Stimulated activated CD8-positive, alpha-beta memory T cell treated with anti-CD3 and anti-CD28 coated beads, Interleukin-4, amount 100 ng/mL, for 24 hours (primary cell): ENCODE data around the gene GIPC1.
"Not testable (repeated sequence)": the region's sequence is repeated elsewhere in the genome, so short reads cannot be mapped to it uniquely, and the experiment has no call there.

Source experiments
- DNase-seq: peaks from one replicate; pipeline ENCODE4 v3.0.0-alpha.2; 2020; ENCODE audit warnings: low read depth

The GIPC1 gene

DNA sequence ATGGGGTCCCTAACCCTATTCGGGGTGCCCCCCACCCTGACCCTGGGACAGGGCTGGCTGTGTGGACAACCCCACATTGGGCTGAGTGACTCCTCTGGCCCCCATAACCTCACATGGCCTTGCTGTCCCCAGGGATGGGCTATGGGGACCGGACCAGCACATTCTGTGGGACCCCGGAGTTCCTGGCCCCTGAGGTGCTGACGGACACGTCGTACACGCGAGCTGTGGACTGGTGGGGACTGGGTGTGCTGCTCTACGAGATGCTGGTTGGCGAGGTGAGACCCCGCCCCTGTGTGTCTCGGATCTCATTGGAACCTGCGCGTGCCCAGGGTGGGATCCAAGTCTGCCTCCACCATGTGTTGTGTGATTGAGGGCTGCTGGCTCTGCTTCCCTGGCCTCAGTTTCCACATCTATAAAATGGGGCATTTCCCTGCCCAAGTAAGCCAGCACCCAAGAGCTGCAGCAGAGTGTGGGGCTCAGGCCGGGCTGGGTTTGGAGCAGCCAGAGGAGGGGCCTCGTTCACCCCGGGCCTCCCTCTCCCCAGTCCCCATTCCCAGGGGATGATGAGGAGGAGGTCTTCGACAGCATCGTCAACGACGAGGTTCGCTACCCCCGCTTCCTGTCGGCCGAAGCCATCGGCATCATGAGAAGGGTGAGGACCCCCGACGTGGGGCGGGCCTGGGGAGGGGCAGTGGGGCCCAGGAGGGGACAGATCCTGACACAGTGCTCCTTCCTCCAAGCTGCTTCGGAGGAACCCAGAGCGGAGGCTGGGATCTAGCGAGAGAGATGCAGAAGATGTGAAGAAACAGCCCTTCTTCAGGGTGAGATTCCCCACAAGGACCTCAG, 25.7 kb downstream of the GIPC1 start:
- DNase-seq = no peak

GRCh38 chr19:14467816-14468215, 28.1 kb downstream of the GIPC1 start:
- DNase-seq = no peak

DNA sequence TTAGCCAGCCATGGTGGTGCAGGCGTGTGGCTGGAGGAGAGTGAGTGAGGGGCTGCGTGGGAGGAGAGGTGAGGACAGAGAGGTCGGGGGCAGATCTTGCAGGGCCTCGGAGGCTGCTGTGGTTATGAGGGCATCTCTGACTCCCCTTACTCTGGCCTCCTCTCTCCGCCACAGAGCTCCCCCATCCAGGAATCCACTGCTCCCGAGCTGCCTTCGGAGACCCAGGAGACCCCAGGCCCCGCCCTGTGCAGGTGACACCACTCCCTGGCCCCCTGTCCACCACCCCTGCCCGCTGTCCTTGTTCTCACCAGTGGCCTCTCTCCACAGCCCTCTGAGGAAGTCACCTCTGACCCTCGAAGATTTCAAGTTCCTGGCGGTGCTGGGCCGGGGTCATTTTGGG, 28.5 kb downstream of the GIPC1 start:
- DNase-seq = no peak

DNA sequence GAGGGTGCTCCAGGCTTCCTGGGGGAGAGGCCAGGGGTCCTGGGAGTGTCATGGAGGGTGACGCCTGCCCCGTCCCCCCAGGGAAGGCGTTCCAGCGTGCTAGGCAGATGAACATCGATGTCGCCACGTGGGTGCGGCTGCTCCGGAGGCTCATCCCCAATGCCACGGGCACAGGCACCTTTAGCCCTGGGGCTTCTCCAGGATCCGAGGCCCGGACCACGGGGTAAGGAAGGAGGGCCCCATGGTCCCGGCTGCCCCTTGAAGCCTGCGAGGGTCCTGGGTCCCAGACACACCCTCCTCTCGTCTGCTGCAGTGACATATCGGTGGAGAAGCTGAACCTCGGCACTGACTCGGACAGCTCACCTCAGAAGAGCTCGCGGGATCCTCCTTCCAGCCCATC, 32.2 kb downstream of the GIPC1 start:
- DNase-seq = no peak

- DNase-seq = not testable (repeated sequence)
These were observed 33.5 kb downstream of the GIPC1 start for GRCh38 chr19:14462401-14462800.

- no peak for DNase-seq
These were observed 35.0 kb downstream of the GIPC1 start for GRCh38 chr19:14460935-14461334.

DNA sequence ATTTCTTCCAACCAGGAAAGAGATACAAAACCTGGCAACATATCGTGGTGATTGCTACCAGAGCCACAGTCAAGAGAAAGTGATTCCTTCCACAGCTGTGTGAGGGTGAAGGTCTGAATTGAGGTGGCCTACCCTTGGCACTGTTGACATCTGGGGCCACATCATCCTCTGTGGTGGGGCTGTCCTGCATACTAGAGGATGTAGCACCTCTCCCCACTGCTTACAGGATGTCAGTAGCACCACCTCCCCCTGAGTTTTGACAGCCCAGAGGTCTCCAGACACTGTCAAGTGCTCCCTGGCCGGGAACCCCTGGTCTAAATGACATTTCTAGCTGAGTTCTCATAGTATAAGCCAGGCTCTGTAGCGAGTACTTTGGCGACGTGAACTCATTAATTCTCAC, 36.2 kb downstream of the GIPC1 start:
- DNase-seq = no peak

- DNase-seq = not testable (repeated sequence)
These were observed 43.6 kb downstream of the GIPC1 start for GRCh38 chr19:14452303-14452702.

GRCh38 chr19:14450876-14451275, 45.1 kb downstream of the GIPC1 start:
- no peak for DNase-seq

- peak; percentile 67 for DNase-seq
These were observed 45.6 kb downstream of the GIPC1 start for GRCh38 chr19:14450168-14450874.

DNA sequence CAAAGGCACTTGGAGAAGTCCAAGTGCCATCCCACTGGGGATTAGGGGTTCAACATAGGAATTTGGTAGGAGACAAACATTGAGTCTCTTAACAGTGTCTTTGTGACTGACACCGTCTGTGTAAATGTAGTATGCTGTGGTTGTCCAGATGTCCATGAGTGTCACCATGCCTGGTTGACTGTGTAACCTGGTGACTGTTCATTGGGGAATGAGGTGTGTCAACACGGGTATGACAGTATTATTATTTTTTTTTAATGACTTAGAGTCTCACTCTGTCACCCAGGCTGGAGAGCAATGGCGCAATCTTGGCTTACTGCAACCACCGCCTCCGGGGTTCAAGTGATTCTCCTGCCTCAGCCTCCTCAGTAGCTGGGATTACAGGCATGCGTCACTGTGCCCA, 46.6 kb downstream of the GIPC1 start:
- DNase-seq = no peak

DNA sequence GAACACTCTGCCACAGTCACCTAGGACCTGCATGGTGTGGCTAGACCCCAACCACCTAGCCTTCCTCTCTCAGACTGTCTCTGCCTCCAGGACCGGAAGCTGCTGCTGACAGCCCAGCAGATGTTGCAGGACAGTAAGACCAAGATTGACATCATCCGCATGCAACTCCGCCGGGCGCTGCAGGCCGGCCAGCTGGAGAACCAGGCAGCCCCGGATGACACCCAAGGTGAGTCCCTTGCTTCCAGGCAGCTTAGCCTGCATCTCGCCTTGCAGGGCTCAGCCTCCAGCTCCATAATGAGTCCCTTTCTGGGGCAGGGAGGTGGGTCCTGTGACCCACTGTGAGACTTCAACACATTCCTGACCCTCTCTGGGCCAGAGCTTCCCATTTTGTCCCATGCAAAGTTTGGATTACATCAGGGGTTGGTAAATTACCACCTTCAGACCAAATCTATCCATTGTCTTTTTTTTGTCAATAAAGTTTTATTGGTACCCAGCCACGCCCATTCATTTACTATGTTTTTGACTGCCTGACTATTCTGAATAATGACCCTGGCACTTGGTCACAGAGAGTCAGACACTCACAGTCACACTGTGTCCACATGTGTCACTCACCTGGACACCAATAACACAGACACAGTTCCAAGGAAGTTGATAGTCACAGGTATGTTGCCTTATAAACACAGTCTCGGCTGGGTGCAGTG, 49.4 kb downstream of the GIPC1 start:
- DNase-seq = no peak

- no peak for DNase-seq
These were observed 52.2 kb downstream of the GIPC1 start for GRCh38 chr19:14443632-14444216.

DNA sequence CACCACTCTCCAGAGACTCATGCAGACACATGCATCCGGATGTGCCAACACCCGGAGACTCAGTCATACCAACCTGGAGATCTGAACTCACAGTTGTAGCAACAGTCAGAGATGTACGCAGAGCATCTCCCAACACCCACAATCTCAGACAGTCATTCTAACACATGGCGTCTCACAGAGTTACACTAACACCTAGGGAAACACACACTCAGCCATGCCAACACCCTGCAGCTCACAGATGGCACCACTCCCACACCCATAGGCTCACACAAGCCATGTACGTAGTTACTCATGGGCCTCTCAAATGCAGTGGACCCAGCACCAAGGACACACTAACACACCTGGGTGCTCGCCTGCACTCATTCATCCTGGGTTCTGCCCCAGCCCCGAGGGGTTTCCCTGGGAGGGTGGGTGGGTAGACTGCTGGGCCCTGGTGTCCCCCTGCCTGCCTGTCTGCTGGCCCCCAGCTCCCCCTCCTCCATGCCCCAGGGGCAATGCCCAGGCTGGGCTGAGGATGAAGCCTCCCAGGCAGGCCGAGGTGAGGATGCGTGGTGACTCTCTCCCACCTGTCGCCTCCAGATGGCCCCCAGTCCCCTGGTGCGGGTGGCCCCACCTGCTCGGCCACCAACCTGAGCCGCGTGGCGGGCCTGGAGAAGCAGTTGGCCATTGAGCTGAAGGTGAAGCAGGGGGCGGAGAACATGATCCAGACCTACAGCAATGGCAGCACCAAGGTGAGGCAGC, 52.9 kb downstream of the GIPC1 start:
- DNase-seq = no peak

DNA sequence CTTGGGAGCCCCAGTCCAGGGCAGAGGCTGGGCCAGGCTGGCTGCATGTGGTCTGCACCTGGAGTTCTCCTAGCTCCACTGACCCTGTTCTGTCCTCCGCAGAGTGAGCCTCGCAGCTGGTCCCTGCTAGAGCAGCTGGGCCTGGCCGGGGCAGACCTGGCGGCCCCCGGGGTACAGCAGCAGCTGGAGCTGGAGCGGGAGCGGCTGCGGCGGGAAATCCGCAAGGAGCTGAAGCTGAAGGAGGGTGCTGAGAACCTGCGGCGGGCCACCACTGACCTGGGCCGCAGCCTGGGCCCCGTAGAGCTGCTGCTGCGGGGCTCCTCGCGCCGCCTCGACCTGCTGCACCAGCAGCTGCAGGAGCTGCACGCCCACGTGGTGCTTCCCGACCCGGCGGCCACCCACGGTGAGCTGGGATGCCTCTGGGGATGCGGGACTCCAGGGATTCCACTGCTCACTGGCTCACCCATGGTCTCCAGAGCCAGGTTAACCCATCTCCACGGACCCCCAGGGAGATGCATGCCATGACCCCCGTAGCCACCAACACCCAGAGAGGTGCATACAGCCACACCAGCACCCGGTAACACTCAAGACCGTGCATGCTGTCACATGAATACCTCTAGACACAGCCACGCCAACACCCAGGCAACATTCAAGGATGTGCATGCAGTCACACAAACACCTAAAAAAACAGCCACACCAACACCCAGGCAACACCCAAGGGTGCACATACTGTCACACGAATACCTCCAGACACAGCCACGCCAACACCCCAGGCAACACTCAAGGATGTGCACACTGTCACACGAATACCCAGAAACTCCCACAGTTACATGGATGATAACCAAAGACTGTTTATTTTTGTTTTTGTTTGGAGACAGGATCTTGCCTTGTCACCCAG, 54.6 kb downstream of the GIPC1 start:
- no peak for DNase-seq

GRCh38 chr19:14440049-14440448, 55.9 kb downstream of the GIPC1 start:
- DNase-seq = peak; percentile 73

GRCh38 chr19:14439014-14439413, 56.9 kb downstream of the GIPC1 start:
- no peak for DNase-seq

DNA sequence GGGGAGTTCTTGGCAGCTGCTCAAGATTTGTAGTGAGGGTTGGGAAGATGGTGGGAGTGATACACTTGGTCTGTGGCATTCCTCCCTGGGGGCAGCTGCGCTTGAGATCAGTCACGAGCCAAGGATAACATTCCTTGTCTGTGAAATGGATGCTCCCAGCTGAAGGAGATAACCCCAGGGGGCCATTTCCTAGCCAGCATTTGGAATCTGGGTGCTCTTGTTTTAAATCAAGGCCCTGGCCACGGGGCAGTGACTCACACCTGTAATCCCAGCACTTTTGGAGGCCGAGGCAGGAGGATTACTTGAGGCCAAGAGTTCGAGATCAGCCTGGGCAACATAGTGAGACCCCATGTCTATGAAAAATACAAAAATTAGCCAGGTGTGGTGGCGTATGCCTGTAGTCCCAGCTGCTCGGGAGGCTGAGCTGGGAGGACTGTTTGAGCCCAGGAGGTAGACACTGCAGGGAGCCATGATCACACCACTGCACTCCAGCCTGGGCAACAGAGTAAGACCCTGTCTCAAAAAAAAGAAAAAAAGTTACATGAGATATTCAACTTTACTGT, 58.3 kb downstream of the GIPC1 start:
- DNase-seq = no peak

GRCh38 chr19:14435320-14436050, 60.4 kb downstream of the GIPC1 start:
- DNase-seq = no peak
